ENCODE measurements around the gene NANOS1.
A peak's percentile ranks its signal among the peaks of the same experiment; 100 is the strongest.

DNA sequence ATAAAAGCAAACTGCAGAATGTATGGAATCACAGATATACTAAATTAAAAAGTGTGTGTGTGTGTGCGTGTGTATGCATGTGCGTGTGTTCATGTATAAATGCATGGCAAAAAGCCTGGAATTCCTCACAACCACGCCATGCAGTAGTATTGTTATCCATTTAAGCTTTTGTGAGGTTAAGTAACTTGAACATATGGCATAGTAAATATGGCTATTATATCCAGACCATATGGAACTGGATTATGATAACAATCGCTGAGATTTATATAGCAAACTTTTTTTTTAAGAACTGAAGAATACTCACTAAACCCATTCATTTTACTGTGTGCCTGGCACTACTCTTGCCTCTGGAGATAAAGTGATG lies 22.3 kb upstream of the NANOS1 start:
- TF ChIP-seq, protein P1, sequence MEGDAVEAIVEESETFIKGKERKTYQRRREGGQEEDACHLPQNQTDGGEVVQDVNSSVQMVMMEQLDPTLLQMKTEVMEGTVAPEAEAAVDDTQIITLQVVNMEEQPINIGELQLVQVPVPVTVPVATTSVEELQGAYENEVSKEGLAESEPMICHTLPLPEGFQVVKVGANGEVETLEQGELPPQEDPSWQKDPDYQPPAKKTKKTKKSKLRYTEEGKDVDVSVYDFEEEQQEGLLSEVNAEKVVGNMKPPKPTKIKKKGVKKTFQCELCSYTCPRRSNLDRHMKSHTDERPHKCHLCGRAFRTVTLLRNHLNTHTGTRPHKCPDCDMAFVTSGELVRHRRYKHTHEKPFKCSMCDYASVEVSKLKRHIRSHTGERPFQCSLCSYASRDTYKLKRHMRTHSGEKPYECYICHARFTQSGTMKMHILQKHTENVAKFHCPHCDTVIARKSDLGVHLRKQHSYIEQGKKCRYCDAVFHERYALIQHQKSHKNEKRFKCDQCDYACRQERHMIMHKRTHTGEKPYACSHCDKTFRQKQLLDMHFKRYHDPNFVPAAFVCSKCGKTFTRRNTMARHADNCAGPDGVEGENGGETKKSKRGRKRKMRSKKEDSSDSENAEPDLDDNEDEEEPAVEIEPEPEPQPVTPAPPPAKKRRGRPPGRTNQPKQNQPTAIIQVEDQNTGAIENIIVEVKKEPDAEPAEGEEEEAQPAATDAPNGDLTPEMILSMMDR (IDR thresholded peaks at IDR 0.05): no peak
- TF ChIP-seq POLR2AphosphoS5 (IDR thresholded peaks at IDR 0.05; ENCODE audit: low read depth, low read length) (no peak), REST (IDR thresholded peaks at IDR 0.05; ENCODE audit: insufficient read depth in 1 of 2, low read depth in 2 of 2, low read length in 1 of 2) (no peak), TCF7L2 (IDR thresholded peaks at IDR 0.05; ENCODE audit: low read depth, low read length) (peak; percentile 70), SIN3A (IDR thresholded peaks at IDR 0.05; ENCODE audit: borderline replicate concordance, insufficient read depth, low read depth, low read length) (no peak)
